ENCODE measurements around the gene GGT1. TPM values are rescaled to one million over a fixed set of nuclear protein-coding genes. Genes with fewer than 3 reads are reported as not detected.
A peak's percentile ranks its signal among the peaks of the same experiment; 100 is the strongest.
"Not testable (repeated sequence)": the region's sequence is repeated elsewhere in the genome, so short reads cannot be mapped to it uniquely, and the experiment has no call there.

Gene GGT1
- total RNA-seq, 2 experiments from 2014 or later: 19.7 to 20.1 TPM

GRCh38 chr22:24629069-24629468 lies 26.1 kb downstream of the GGT1 start:
- H3K36me3 Mint-ChIP-seq (ENCODE audit: low read depth); H3K27me3 Mint-ChIP-seq; H3K4me3 ChIP-seq (ENCODE audit: low read length); H3K27me3 ChIP-seq (ENCODE audit: control insufficient read depth in 1 of 2, insufficient read depth in 2 of 2, low read length in 2 of 2); H3K9me3 Mint-ChIP-seq; H3K4me3 Mint-ChIP-seq; H3K4me1 Mint-ChIP-seq (ENCODE audit: low read depth); CTCF ChIA-PET; ATAC-seq (ENCODE audit: poor library complexity); H3K4me1 ChIP-seq (ENCODE audit: insufficient read depth, low read length); POLR2A ChIA-PET; H3K27ac ChIP-seq (ENCODE audit: low read depth in 1 of 2, low read length in 2 of 2); H3K36me3 ChIP-seq (ENCODE audit: insufficient read depth, low read length); H3K27ac Mint-ChIP-seq; intact Hi-C loops (cut with DNase I, micrococcal nuclease); H3K9me3 ChIP-seq (ENCODE audit: control insufficient read depth in 1 of 2, insufficient read depth in 1 of 2, low read length in 2 of 2): not testable (repeated sequence)
- peak in 5 of 14 experiments; percentile 2 to 44 (median 20) for DNase-seq
- peak; percentile 16 for TF ChIP-seq CTCF (IDR thresholded peaks at IDR 0.05)

GRCh38 chr22:24630812-24631427 lies 27.9 kb downstream of the GGT1 start:
- intact Hi-C loops (cut with DNase I, micrococcal nuclease): loop anchor here in 1 of 2 experiments (10.0 kb wide), 1 partner anchor 124 kb away; no protein-coding TSS in a partner anchor

GRCh38 chr22:24631430-24632122 lies 28.6 kb downstream of the GGT1 start:
- H3K27ac ChIP-seq (ENCODE audit: low read depth in 1 of 2, low read length in 2 of 2); H3K4me3 Mint-ChIP-seq; H3K9me3 ChIP-seq (ENCODE audit: control insufficient read depth in 1 of 2, insufficient read depth in 1 of 2, low read length in 2 of 2); ATAC-seq (ENCODE audit: poor library complexity); H3K9me3 Mint-ChIP-seq; H3K36me3 Mint-ChIP-seq (ENCODE audit: low read depth); H3K27me3 ChIP-seq (ENCODE audit: control insufficient read depth in 1 of 2, insufficient read depth in 2 of 2, low read length in 2 of 2); H3K4me3 ChIP-seq (ENCODE audit: low read length); H3K27ac Mint-ChIP-seq; H3K36me3 ChIP-seq (ENCODE audit: insufficient read depth, low read length); H3K27me3 Mint-ChIP-seq; POLR2A ChIA-PET; CTCF ChIA-PET; DNase-seq: not testable (repeated sequence)
- intact Hi-C loops (cut with DNase I, micrococcal nuclease): loop anchor here in 1 of 2 experiments (10.0 kb wide), 1 partner anchor 123 kb away; no protein-coding TSS in a partner anchor
- H3K4me1 ChIP-seq (ENCODE audit: insufficient read depth, low read length): peaks cover 14% of the 10 kb centered on the region
- peaks cover 19% of the 10 kb centered on the region for H3K4me1 Mint-ChIP-seq (ENCODE audit: low read depth)

More at GRCh38 chr22:24630812-24631427, 27.9 kb downstream of the GGT1 start:
- ATAC-seq (ENCODE audit: poor library complexity); DNase-seq; CTCF ChIA-PET; H3K4me3 Mint-ChIP-seq; H3K4me3 ChIP-seq (ENCODE audit: low read length); H3K27me3 ChIP-seq (ENCODE audit: control insufficient read depth in 1 of 2, insufficient read depth in 2 of 2, low read length in 2 of 2); H3K27ac Mint-ChIP-seq; POLR2A ChIA-PET; H3K9me3 ChIP-seq (ENCODE audit: control insufficient read depth in 1 of 2, insufficient read depth in 1 of 2, low read length in 2 of 2); H3K36me3 ChIP-seq (ENCODE audit: insufficient read depth, low read length); H3K9me3 Mint-ChIP-seq; H3K27ac ChIP-seq (ENCODE audit: low read depth in 1 of 2, low read length in 2 of 2); H3K27me3 Mint-ChIP-seq; H3K36me3 Mint-ChIP-seq (ENCODE audit: low read depth): not testable (repeated sequence)
- H3K4me1 ChIP-seq (ENCODE audit: insufficient read depth, low read length): peaks cover 14% of the 10 kb centered on the region
- H3K4me1 Mint-ChIP-seq (ENCODE audit: low read depth): peaks cover 16% of the 10 kb centered on the region

GRCh38 chr22:24632642-24633041 lies 29.6 kb downstream of the GGT1 start:
- H3K27me3 ChIP-seq (ENCODE audit: control insufficient read depth in 1 of 2, insufficient read depth in 2 of 2, low read length in 2 of 2); POLR2A ChIA-PET; H3K27me3 Mint-ChIP-seq; H3K9me3 Mint-ChIP-seq; H3K9me3 ChIP-seq (ENCODE audit: control insufficient read depth in 1 of 2, insufficient read depth in 1 of 2, low read length in 2 of 2); H3K36me3 ChIP-seq (ENCODE audit: insufficient read depth, low read length); DNase-seq; H3K27ac Mint-ChIP-seq; H3K4me3 ChIP-seq (ENCODE audit: low read length); H3K27ac ChIP-seq (ENCODE audit: low read depth in 1 of 2, low read length in 2 of 2); H3K4me3 Mint-ChIP-seq; ATAC-seq (ENCODE audit: poor library complexity); H3K36me3 Mint-ChIP-seq (ENCODE audit: low read depth); CTCF ChIA-PET: not testable (repeated sequence)
- peaks cover 21% of the 10 kb centered on the region for H3K4me1 Mint-ChIP-seq (ENCODE audit: low read depth)
- peaks cover 14% of the 10 kb centered on the region for H3K4me1 ChIP-seq (ENCODE audit: insufficient read depth, low read length)
- intact Hi-C loops (cut with DNase I, micrococcal nuclease): loop anchor here in 1 of 2 experiments (10.0 kb wide), 1 partner anchor 122 kb away; no protein-coding TSS in a partner anchor

GRCh38 chr22:24633231-24634023 lies 30.4 kb downstream of the GGT1 start:
- peaks cover 14% of the 10 kb centered on the region for H3K4me1 ChIP-seq (ENCODE audit: insufficient read depth, low read length)
- H3K36me3 ChIP-seq (ENCODE audit: insufficient read depth, low read length); H3K27ac ChIP-seq (ENCODE audit: low read depth in 1 of 2, low read length in 2 of 2); H3K9me3 Mint-ChIP-seq; H3K36me3 Mint-ChIP-seq (ENCODE audit: low read depth); DNase-seq; ATAC-seq (ENCODE audit: poor library complexity); CTCF ChIA-PET; H3K9me3 ChIP-seq (ENCODE audit: control insufficient read depth in 1 of 2, insufficient read depth in 1 of 2, low read length in 2 of 2); H3K27me3 Mint-ChIP-seq; POLR2A ChIA-PET; H3K4me3 ChIP-seq (ENCODE audit: low read length); H3K27me3 ChIP-seq (ENCODE audit: control insufficient read depth in 1 of 2, insufficient read depth in 2 of 2, low read length in 2 of 2): not testable (repeated sequence)
- Mint-ChIP-seq H3K4me1 (ENCODE audit: low read depth) (peaks cover 21% of the 10 kb centered on the region), H3K4me3 (peak overlapping the region; percentile 52), H3K27ac (peak overlapping the region; percentile 14)
- intact Hi-C loops (cut with DNase I, micrococcal nuclease): loop anchor here in 1 of 2 experiments (10.0 kb wide), 1 partner anchor 121 kb away; no protein-coding TSS in a partner anchor
